Breast epithelium (tissue), 3 donors: Measurements from ENCODE around the gene DCAF17.

Source experiments
- CTCF ChIP-seq, 3 donors: fragments of 450-650 bp; IDR thresholded peaks; one replicate each; pipeline ENCODE4 v1.5.1; 2016 to 2017; ENCODE audit warnings: antibody characterized with exemption in 3 of 3, mild to moderate bottlenecking in 3 of 3, moderate library complexity in 3 of 3
- POLR2A ChIP-seq: fragments of 450-650 bp; IDR thresholded peaks from one replicate; pipeline ENCODE4 v1.6.1; 2016; ENCODE audit warnings: antibody characterized with exemption, mild to moderate bottlenecking, moderate library complexity
- POLR2AphosphoS5 ChIP-seq, 3 donors: sonication (generic); formaldehyde crosslinking; IDR thresholded peaks; one replicate each; pipeline ENCODE4 v1.6.1; 2017; ENCODE audit warnings: antibody characterized with exemption in 3 of 3

GRCh38 chr2:171407030-171407675 lies 26.9 kb upstream of the DCAF17 start:
- no peak for TF ChIP-seq CTCF (IDR thresholded peaks at IDR 0.05)
- TF ChIP-seq POLR2A: no peak
- no peak for TF ChIP-seq POLR2AphosphoS5 (IDR thresholded peaks at IDR 0.05)
